ENCODE data around the gene DDX49. TPM values are rescaled to one million over a fixed set of nuclear protein-coding genes. Genes with fewer than 3 reads are reported as not detected.
A peak's percentile ranks its signal among the peaks of the same experiment; 100 is the strongest.

The DDX49 gene
- total and polyA plus RNA-seq, 9 of the 15 experiments (the other 6 are each of a cell fraction or from before 2014, with no cell fraction given), result 1.1 to 113 (median 45.7) TPM

GRCh38 chr19:18895038-18895823 is 24.3 kb upstream of the DDX49 start (continued):
- no peak for TF ChIP-seq MLLT1 (IDR thresholded peaks at IDR 0.05)
- TF ChIP-seq CTCF (IDR thresholded peaks at IDR 0.05 in 2 of 3, conservative IDR thresholded peaks at IDR 0.05 in 1 of 3; ENCODE audit: insufficient read depth in 2 of 3, low read depth in 1 of 3, low read length in 3 of 3), result peak; percentile 71 to 87 (median 80)
- TF ChIP-seq MYC (IDR thresholded peaks at IDR 0.05; ENCODE audit: low read depth, low read length), result 0 out of 2 replicates have a peak, but pooled peaks have one; percentile 24
- no peak for TF ChIP-seq MYC (CRISPR knock-in tag; IDR thresholded peaks at IDR 0.05; ENCODE audit: borderline replicate concordance, low read depth)
- peak; percentile 64; the same call in 1 of the 2 replicates for TF ChIP-seq REST (IDR thresholded peaks at IDR 0.05; ENCODE audit: borderline replicate concordance)
- no peak for TF ChIP-seq REST (CRISPR knock-in tag; IDR thresholded peaks at IDR 0.05; ENCODE audit: low read depth)
- peak; percentile 60; the same call in 1 of the 2 replicates for TF ChIP-seq KDM2B (CRISPR knock-in tag; IDR thresholded peaks at IDR 0.05)
- TF ChIP-seq BMI1 (IDR thresholded peaks at IDR 0.05; ENCODE audit: low read length), result no peak
- TF ChIP-seq MAX (CRISPR knock-in tag; IDR thresholded peaks at IDR 0.05), result peak; percentile 34; the same call in 1 of the 2 replicates
- TF ChIP-seq CREM (IDR thresholded peaks at IDR 0.05; ENCODE audit: low read depth), result peak; percentile 28; the same call in 1 of the 2 replicates
- no peak for TF ChIP-seq NUFIP1 (IDR thresholded peaks at IDR 0.05; ENCODE audit: partially characterized antibody)
- no peak for TF ChIP-seq POLR2A (conservative IDR thresholded peaks at IDR 0.05)
- no peak for TF ChIP-seq FOXJ2 (tag; IDR thresholded peaks at IDR 0.05)

Measured in K562 (cell line).